Measurements from ENCODE around the gene COPS7A. TPM values are rescaled to one million over a fixed set of nuclear protein-coding genes. Genes with fewer than 3 reads are reported as not detected.
"Not testable (repeated sequence)": the region's sequence is repeated elsewhere in the genome, so short reads cannot be mapped to it uniquely, and the experiment has no call there.

The COPS7A gene
- total RNA-seq, 2 experiments from 2014 or later, result 29.5 to 36.8 TPM

- Mint-ChIP-seq H3K27me3 (no peaks in the 10 kb centered on the region), H3K4me3 (no peak overlapping the region), H3K27ac (no peak overlapping the region), H3K36me3 (ENCODE audit: low read depth) (peaks cover 23% of the 10 kb centered on the region), H3K4me1 (peaks cover 24% of the 10 kb centered on the region), H3K9me3 (peaks cover 4% of the 10 kb centered on the region)
- ChIA-PET POLR2A (no interaction called here), CTCF (interaction anchor here (1.2 to 3.9 kb wide), 3 partner anchors 10 to 92 kb away, joined by 3 to 19 read pairs (median 3); partner anchors contain the start of genes COPS7A and MLF2)
- DNase-seq, result no peak
Observed at GRCh38 chr12:6742834-6743233, 19.0 kb downstream of the COPS7A start.

GRCh38 chr12:6743300-6743699 is 19.5 kb downstream of the COPS7A start:
- H3K9me3 Mint-ChIP-seq, H3K27ac Mint-ChIP-seq, DNase-seq, H3K4me3 Mint-ChIP-seq, H3K27me3 Mint-ChIP-seq, POLR2A ChIA-PET: not testable (repeated sequence)
- CTCF ChIA-PET, result interaction anchor here (1.2 to 3.9 kb wide), 4 partner anchors 10 to 92 kb away, joined by 3 to 19 read pairs (median 4); partner anchors contain the start of genes COPS7A and MLF2
- H3K4me1 Mint-ChIP-seq, result peaks cover 24% of the 10 kb centered on the region
- H3K36me3 Mint-ChIP-seq (ENCODE audit: low read depth), result peaks cover 27% of the 10 kb centered on the region

- peaks cover 4% of the 10 kb centered on the region for H3K9me3 Mint-ChIP-seq
- CTCF ChIA-PET, result interaction anchor here (0.5 to 3.9 kb wide), 7 partner anchors 7 to 524 kb away, joined by 3 to 19 read pairs (median 4); partner anchors contain the start of gene MLF2
- H3K4me3 Mint-ChIP-seq, result no peak overlapping the region
- H3K27ac Mint-ChIP-seq, result peak overlapping the region; percentile 95
- POLR2A ChIA-PET, result interaction anchor here (0.6 kb wide), 2 partner anchors 107 to 136 kb away, joined by 3 to 6 read pairs; no protein-coding TSS in a partner anchor
- peaks cover 26% of the 10 kb centered on the region for H3K4me1 Mint-ChIP-seq
- H3K27me3 Mint-ChIP-seq, result no peaks in the 10 kb centered on the region
- DNase-seq, result peak; percentile 54
- H3K36me3 Mint-ChIP-seq (ENCODE audit: low read depth), result peaks cover 40% of the 10 kb centered on the region
Observed at GRCh38 chr12:6745741-6746525, 22.1 kb downstream of the COPS7A start.

- Mint-ChIP-seq H3K4me3 (no peak overlapping the region), H3K4me1 (peaks cover 39% of the 10 kb centered on the region), H3K9me3 (peaks cover 4% of the 10 kb centered on the region), H3K27ac (peak overlapping the region; percentile 78), H3K27me3 (no peaks in the 10 kb centered on the region), H3K36me3 (ENCODE audit: low read depth) (peaks cover 45% of the 10 kb centered on the region)
- ChIA-PET POLR2A (no interaction called here), CTCF (interaction anchor here (0.6 to 0.9 kb wide), 3 partner anchors 11 to 127 kb away, joined by 3 to 4 read pairs (median 3); no protein-coding TSS in a partner anchor)
- no peak for DNase-seq
Observed at GRCh38 chr12:6747216-6747615, 23.4 kb downstream of the COPS7A start.

GRCh38 chr12:6748761-6749160 is 24.9 kb downstream of the COPS7A start:
- no peak for DNase-seq
- H3K9me3 Mint-ChIP-seq, result peaks cover 4% of the 10 kb centered on the region
- peaks cover 45% of the 10 kb centered on the region for H3K4me1 Mint-ChIP-seq
- CTCF ChIA-PET, result interaction anchor here (1.4 kb wide), 1 partner anchor 20 kb away, joined by 3 read pairs; no protein-coding TSS in a partner anchor
- H3K27me3 Mint-ChIP-seq, result no peaks in the 10 kb centered on the region
- H3K36me3 Mint-ChIP-seq (ENCODE audit: low read depth), result peaks cover 46% of the 10 kb centered on the region
- POLR2A ChIA-PET, result no interaction called here
- H3K4me3 Mint-ChIP-seq, result no peak overlapping the region
- no peak overlapping the region for H3K27ac Mint-ChIP-seq

- Mint-ChIP-seq H3K27ac (no peak overlapping the region), H3K4me1 (peaks cover 36% of the 10 kb centered on the region), H3K9me3 (no peaks in the 10 kb centered on the region), H3K36me3 (ENCODE audit: low read depth) (peaks cover 38% of the 10 kb centered on the region), H3K27me3 (no peaks in the 10 kb centered on the region), H3K4me3 (no peak overlapping the region)
- ChIA-PET CTCF (interaction anchor here (4.3 to 4.7 kb wide), 2 partner anchors 18 to 26 kb away, joined by 33 to 77 read pairs; partner anchors contain the start of genes COPS7A, LAG3 and PTMS), POLR2A (no interaction called here)
- DNase-seq, result no peak
Observed at GRCh38 chr12:6750506-6750905, 26.7 kb downstream of the COPS7A start.

- Mint-ChIP-seq H3K9me3 (no peaks in the 10 kb centered on the region), H3K27ac (peak overlapping the region; percentile 98), H3K4me1 (peaks cover 25% of the 10 kb centered on the region), H3K36me3 (ENCODE audit: low read depth) (peaks cover 34% of the 10 kb centered on the region), H3K27me3 (no peaks in the 10 kb centered on the region), H3K4me3 (peak overlapping the region; percentile 89)
- no peak for DNase-seq
- POLR2A ChIA-PET, result interaction anchor here (0.5 kb wide), 1 partner anchor 270 kb away, joined by 4 read pairs; no protein-coding TSS in a partner anchor
- CTCF ChIA-PET, result interaction anchor here (0.6 to 4.8 kb wide), 14 partner anchors 8 to 124 kb away, joined by 3 to 77 read pairs (median 14); partner anchors contain the start of genes COPS7A, LAG3 and PTMS
Observed at GRCh38 chr12:6751767-6752166, 27.9 kb downstream of the COPS7A start.

GRCh38 chr12:6752167-6752920 is 28.5 kb downstream of the COPS7A start:
- peak overlapping the region; percentile 89 for H3K4me3 Mint-ChIP-seq
- ChIA-PET POLR2A (interaction anchor here (0.5 to 2.1 kb wide), 3 partner anchors 78 to 269 kb away, joined by 3 to 5 read pairs (median 4); partner anchors contain the start of gene USP5), CTCF (interaction anchor here (0.6 to 4.8 kb wide), 35 partner anchors 9 to 1242 kb away, joined by 3 to 77 read pairs (median 9); partner anchors contain the start of genes CD4, COPS7A, GPR162 and LAG3)
- peak overlapping the region; percentile 98 for H3K27ac Mint-ChIP-seq
- no peaks in the 10 kb centered on the region for H3K27me3 Mint-ChIP-seq
- peaks cover 29% of the 10 kb centered on the region for H3K36me3 Mint-ChIP-seq (ENCODE audit: low read depth)
- DNase-seq, result peak; percentile 39
- H3K4me1 Mint-ChIP-seq, result peaks cover 25% of the 10 kb centered on the region
- no peaks in the 10 kb centered on the region for H3K9me3 Mint-ChIP-seq

GRCh38 chr12:6752921-6753771 is 29.3 kb downstream of the COPS7A start, which contains the start of gene MLF2:
Gene MLF2, minus strand, starts transcription at chr12:6753141. Its CDS starts 807 bp downstream, at chr12:6752334.
- Mint-ChIP-seq H3K4me1 (peaks cover 29% of the 10 kb centered on the region), H3K27ac (peak within 1 kb of the TSS; percentile 98), H3K36me3 (ENCODE audit: low read depth) (peaks cover 21% of the 10 kb centered on the region), H3K27me3 (no peaks in the 10 kb centered on the region), H3K9me3 (no peaks in the 10 kb centered on the region), H3K4me3 (peak within 1 kb of the TSS; percentile 89)
- ChIA-PET POLR2A (interaction anchor here (0.7 to 2.1 kb wide), 3 partner anchors 36 to 99 kb away, joined by 3 to 5 read pairs (median 5); partner anchors contain the start of genes CD4 and USP5), CTCF (interaction anchor here (0.6 to 4.8 kb wide), 41 partner anchors 9 to 1241 kb away, joined by 3 to 77 read pairs (median 6); partner anchors contain the start of genes CD4, COPS7A, GPR162 and LAG3)
- DNase-seq, result peak; percentile 98

GRCh38 chr12:6753772-6754356 is 30.0 kb downstream of the COPS7A start:
- Mint-ChIP-seq H3K27me3 (no peaks in the 10 kb centered on the region), H3K27ac (peak overlapping the region; percentile 98), H3K4me3 (peak overlapping the region; percentile 89), H3K9me3 (no peaks in the 10 kb centered on the region), H3K4me1 (peaks cover 35% of the 10 kb centered on the region), H3K36me3 (ENCODE audit: low read depth) (peaks cover 16% of the 10 kb centered on the region)
- CTCF ChIA-PET, result interaction anchor here (0.6 to 4.8 kb wide), 38 partner anchors 8 to 657 kb away, joined by 3 to 77 read pairs (median 8); partner anchors contain the start of genes CD4, CDCA3, COPS7A and GPR162
- no peak for DNase-seq
- POLR2A ChIA-PET, result interaction anchor here (0.7 to 2.1 kb wide), 2 partner anchors 35 to 98 kb away, joined by 5 read pairs; partner anchors contain the start of genes CD4 and USP5

GRCh38 chr12:6754411-6754810 is 30.6 kb downstream of the COPS7A start:
- Mint-ChIP-seq H3K27ac (no peak overlapping the region), H3K9me3 (no peaks in the 10 kb centered on the region), H3K27me3 (no peaks in the 10 kb centered on the region), H3K4me3 (no peak overlapping the region), H3K36me3 (ENCODE audit: low read depth) (peaks cover 12% of the 10 kb centered on the region), H3K4me1 (peaks cover 38% of the 10 kb centered on the region)
- ChIA-PET CTCF (interaction anchor here (0.6 to 4.8 kb wide), 30 partner anchors 8 to 656 kb away, joined by 3 to 77 read pairs (median 10); partner anchors contain the start of genes CD4, CDCA3, COPS7A and GPR162), POLR2A (interaction anchor here (2.1 kb wide), 1 partner anchor 98 kb away, joined by 5 read pairs; the partner anchor contains the start of gene USP5)
- DNase-seq, result no peak

All from activated CD4-positive, alpha-beta T cell treated with anti-CD3 and anti-CD28 coated beads, Interleukin-2, amount 10 ng/mL, durations not matched to agents 7 days and 5 days (primary cell).